NOMO-1 (cell line): ENCODE data around the gene EPHA7.

Experiments used
- DNase-seq, 2 experiments: peaks; one replicate each; lab custom pipeline; 2025; ENCODE audit not compliant: unreplicated experiment in 2 of 2; lab: John Stamatoyannopoulos, UW

The EPHA7 gene

DNA sequence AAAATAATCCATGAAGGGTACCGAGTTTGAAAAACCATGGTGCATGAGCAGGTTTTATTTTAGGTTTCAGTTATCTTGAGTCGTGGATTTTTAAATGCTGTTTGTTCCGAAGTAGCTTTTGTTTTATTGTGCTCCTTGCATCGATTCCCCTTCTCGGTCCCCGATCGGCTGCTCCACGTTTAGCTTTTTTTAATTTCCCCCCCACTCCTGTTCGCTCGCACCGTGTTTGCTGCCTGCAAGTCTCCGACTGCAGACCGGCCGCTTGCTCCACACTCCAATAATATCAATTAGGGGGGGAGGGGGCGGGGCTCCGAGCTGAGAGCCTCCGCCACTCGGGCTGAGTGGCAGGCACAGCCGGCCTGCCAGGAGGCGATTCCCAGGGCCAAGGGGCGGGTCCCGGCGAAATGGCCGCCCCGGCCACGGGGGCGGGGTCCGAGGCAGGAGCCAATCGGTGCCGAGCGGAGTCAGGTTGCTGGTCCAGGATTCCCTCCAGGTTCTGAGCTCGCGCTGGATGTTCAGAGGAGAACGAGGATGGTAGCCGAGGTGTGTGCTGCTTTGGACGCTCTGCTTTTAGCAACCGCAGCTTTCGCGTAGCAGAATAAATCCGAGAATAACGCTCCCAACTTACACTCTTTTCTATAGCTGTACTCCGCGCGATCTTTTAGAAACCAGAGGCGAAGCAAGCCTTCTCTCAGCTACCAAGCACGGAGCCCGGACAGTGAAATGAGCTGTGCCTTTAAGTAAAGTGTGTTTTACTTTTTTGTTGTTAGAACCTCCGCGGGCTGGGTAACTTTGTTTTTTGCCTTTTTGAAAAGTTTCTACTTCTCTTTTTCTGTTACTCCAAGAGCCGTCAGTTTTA lies at the start of gene EPHA7:
TSS of gene EPHA7 (minus strand) at position 256 of the 859 bp plus-strand sequence. CDS start at position 38, 218 bp downstream.
- peak in 1 of 2 experiments; percentile 0 for DNase-seq

DNA sequence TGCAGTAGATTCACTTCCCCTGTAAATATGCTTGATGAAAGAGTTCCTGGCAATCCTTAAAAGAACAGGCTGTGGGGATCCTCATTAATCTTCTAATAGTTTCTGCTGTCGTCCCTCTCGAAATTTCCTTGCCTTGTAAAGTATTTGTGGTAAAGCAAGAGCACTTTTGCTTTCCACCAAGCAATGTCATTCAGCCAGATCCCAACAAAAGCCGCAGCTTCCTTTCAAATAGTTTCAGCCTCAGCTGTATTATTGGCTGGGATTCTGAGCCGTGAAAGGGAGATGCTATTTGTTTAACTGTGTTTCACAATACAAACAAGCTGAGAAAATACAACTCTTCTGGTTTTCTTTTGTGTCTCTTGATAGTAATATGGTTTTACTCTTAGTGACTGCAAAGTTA lies 48.9 kb upstream of the EPHA7 start:
- DNase-seq: no peak

DNA sequence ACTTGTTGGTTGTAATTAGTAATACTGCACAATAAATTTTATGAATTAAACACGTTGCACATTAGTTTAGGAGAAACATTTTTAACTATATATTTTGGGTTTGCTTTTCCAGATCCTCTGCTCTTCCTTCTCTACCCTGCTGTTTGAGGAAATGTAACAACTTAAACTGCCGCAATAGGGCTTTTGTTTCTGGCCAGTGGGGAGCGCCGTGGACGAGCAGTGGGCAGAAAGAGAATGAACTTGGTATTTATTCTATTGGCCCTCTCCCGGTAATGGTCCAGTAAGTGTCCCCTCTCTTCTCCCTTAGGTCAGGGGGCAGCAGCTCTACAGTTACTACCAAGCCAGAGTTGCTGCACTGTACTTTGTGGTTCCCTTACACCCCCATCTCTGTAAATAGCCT lies 35.2 kb upstream of the EPHA7 start:
- no peak for DNase-seq

DNA sequence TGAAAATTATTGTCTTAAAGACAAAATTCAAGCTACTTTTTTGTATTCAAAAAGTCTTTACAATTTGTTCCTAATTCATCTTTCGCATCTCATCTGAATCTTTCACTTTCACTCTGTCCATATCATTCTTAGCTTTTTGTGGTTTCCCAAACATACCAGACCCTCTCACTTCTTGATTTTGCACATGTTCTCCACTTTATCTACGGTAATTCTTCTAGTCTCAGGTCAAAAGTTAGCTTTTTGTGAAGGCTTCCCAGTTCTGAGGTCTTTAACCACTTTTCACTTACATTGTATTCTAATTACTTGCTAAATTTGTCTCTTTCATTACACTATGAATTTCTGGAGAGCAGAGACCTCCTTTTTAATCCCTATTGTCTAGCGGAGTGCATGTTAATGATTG lies 34.6 kb upstream of the EPHA7 start:
- DNase-seq: no peak

DNA sequence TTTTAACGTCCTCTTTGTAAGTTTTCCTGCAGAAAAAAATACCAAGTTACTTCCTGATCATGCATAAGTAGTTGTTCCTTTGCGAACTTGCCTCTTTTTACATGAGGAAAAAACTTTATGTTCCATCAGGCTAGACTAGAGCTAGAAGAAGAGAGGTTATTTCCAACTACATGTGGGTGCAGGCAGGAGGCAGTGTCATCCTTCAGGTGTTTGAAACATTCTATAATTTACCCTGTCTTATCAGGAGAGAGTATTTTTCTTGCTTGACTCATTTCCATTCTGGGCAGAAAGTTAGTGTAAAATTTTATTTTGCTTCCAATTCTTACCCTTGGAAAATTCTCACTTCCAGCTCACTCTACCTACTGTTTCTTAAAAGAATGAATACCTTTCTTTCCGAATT lies 28.5 kb upstream of the EPHA7 start:
- no peak for DNase-seq

DNA sequence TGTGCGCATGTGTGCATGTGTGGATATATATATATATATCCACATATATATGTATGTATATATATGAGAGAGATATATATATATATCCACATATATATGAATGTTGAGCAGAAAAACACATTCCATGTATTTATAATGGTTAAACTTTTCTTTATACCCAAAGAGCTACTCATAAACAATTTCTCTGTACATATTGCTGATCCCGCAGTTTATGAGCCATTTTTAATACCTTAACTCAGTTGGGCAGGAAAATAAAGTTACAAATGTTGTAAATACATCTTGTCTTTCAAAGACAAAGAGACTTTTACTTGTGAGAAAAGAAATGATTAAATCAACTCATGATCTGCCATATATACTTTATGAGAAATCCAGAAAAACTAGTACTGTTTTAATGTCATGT lies 18.1 kb upstream of the EPHA7 start:
- no peak for DNase-seq

DNA sequence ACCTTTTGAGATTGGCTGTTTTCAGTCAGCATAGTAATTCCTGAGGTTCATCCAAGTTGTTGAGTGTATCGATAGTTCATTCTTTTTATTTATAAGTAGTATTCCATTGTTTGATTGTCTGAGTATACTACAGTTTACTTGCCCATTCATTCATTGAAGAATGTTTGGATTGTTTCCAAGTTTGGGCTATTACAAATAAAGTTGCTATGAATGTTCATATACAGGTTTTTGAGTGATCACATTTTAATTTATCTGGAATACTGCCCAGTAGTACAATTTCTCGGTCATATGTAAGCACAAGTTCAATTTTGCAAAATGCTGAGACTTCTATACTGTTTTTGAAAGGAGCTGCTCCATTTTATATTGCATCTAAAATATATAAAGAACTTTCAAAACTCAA lies 14.2 kb upstream of the EPHA7 start:
- no peak for DNase-seq

DNA sequence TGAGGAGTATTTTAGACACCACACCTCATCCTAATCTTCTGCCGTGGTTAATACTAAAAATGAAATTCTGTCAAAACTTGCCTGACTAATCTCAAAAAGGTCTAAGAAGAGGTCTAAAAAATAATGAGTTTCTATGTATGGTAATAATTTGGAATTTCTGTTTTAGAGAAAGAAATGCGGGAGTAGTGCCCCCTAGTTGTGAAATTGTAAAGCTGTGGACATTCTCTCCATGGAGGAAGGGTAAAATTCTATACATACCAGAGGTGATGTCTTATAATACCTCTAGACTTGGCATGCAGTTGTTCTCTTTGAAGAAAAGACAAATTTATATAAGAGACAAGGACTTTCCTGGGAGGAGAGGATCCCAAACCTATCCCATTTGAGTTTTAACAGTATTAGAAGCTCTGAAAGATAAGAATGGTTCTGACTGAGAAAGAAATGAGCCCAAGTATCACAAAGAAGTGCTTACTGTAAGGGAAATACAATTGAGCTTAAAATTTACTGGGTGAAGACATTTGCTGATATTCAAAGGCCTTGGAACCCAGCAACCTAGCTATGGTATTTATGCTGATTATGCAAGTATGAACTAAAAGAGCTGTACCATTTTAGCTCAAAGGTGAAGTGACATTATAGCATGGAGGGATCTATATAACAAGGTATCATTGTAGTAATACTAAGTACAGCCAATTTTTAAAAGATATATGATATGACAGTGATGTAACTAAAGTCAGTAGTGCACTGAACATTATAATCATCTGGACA lies 5.1 kb upstream of the EPHA7 start:
- no peak for DNase-seq

DNA sequence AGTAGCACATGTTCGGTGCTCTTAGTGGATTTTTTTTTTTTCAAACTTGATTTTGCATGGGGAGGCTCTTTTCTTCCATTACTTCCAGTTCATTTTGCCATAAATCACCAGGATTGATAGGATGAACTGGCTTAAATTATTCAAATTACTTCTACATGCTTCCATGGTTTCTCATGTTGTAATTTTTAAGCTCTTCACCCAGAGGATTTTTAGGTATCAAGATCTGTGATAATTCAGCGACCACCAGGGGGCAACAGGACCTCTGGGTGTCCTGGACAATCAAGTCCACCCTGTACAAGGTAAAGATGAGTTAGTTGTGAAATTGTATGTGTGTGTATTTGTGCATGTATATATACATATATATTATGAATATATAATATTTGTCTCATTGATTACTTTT lies 4.2 kb upstream of the EPHA7 start:
- DNase-seq: peak in 1 of 2 experiments; percentile 9

DNA sequence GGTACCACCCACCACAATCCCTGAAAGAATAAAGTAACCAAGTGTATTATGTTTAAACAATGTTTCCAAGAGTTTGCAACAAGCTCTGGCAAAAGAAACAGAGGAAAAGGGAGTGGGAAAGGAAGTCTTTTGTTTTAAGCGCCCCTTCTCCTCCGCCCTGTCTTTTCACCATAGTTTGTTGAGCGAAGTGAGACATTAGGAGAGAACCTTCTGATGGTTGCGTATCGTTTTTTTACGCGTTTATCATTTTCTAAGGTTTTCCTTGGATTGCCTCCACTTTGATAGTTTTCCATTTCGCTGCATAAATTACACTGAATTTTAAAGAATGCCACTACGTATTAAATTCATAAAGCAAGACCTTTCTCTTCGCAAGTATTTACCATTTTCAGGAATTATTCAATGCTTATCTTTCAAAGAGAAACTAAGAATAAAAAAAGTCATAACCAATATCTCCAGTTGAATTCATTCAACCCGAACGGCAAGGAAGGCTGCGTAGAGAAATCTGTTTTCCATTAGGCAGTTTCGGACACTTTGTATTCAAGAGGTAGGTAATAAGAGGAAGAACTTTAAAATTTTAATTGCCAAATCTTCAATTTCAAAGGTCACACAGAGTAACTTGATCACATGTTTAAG lies 920 bp upstream of the EPHA7 start:
- DNase-seq: no peak

DNA sequence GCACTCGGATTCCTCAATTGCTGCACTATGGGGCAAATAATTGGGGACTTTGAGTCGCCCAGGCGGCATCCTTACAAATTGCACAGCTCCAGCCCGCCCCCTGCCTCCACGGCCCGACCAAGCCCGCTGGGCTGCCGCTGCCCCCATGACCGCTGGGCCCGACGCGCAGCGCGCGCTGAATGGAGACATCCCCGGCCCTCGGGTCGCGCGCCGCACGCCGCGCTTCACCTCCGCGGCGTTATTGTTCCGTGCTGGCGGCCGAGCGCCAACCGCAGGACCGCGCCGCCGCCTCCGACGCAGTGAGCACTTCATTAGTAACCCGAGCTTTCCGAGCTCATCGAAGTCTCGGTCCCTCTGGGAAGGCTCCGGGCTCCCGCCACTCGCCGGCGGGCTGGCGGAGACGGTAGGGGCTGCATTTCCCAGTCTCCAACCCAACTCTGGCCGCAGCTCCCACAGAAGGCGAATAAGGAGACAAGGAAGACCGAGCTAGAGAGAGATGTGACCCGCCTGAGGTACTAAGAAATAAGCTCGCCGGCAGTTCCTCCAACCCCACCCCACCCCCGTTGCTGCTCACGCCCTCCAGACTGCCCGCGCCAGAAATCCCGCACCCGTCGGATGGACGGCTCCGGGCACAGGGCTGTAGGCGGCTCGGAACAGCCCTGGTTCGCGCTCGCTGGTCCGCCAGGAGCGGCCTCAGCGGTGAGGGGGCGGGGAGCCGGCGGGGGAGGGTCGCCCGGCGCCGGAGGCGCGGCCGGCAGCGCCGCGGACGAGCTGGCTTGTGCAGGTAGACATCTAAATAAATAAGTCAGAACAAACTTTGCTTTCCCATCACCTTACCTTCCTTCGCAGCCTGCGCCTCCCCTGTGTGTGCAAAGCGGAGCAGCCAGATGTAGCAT lies 703 bp downstream of the EPHA7 start:
- DNase-seq: no peak

DNA sequence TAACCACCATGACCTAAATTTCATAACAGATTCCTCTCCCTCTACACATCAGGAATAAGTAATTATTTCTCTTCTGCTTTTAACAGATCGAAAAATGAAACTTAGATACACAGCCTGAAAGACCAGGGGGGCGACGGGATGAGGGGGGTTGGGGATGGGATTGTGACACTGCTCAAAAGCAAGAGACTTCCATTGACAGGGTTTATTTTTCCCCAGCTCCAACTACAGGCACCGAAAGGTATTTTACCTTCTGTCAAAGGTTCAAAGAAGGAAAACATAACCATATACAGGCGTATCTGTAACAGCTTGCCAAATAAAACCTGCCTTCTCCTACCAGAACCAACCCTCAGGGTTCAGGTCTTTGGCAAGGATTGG lies 1.3 kb downstream of the EPHA7 start:
- DNase-seq: no peak

DNA sequence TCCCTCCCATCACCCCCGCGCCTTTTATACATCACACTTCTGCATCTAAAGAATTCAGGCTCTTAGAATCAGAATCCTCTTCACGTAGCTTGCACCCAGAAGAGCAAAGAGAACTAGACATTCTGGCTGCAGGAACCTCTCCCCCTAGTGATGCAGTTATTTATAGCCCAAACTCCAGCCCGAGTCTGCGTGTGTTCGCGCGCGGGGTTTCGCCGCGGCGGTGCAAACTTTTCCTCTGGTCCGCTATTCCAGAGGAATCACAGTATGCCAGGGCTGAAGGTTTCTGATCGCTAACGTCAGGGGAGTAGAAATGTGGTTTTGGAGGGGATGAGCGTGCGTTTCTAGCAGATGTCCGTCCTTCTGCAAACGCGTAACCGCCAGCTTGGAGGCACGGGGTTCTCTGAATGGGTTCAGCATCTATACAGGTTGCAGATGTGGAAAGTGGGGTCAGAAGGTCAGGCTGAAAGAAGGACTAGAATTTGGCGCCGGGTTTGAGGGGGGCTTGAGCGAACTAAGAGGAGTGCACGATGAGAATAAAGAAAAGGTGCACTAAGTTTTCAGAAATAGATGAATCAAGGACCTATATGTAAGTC lies 1.8 kb downstream of the EPHA7 start:
- no peak for DNase-seq

DNA sequence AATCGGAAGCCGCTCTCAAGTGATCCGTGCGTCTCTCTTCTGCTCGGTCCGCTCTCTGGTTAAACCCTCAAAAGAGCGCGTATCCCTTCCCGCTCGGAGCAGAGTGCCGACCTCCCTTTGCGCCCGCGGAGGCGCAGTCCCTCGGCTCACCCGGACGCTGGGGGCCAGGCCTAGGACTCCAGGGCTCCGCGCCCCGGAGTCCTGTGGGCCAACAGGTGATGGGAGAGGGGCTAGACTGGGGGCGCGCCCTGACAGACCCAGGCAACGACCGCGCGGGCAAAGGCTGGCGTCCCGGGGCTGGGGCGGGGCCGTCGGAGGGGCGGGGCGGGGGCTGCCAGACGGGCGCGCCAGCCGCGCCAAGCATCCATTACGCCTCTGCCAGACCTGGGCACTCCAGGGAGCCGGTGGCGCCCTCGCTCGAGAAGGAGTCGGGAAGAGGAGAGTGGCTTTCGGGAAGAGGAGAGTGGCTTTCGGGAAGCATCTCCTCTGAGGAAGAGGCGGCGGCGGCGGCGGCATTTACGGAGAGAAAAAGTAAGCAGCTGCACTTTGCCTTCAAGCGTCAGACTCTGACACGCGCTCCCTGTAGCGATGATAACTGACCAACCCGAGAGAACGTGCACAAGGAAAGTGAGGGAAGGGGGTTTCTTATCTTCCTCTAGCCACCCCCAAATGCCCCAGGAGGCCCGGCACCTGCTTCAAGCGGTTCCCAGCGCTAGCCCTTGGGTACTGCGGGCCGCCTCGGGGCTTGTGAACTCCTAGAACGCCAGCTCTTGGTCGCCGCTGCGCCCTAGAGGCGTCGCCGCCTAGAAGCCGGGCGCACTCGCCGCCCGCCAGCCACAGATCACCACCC lies 2.6 kb downstream of the EPHA7 start:
- no peak for DNase-seq

DNA sequence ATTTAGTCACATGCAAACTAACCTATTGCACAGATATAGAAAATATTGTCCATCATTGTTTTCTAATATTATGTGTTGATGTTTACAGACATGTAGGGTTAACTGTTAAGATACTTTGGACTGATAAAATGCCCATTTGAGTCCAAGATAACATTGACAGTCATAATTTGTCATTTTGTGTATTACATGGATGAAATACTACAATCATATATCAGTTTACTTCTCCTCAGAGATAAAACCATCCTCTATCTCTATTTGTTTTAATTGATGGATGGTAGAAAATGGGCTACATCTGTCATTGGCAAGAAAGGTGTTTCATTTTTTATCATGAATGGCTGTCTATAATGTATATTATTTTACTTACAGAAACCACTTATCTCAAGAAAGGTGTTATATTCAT lies 6.2 kb downstream of the EPHA7 start:
- no peak for DNase-seq

DNA sequence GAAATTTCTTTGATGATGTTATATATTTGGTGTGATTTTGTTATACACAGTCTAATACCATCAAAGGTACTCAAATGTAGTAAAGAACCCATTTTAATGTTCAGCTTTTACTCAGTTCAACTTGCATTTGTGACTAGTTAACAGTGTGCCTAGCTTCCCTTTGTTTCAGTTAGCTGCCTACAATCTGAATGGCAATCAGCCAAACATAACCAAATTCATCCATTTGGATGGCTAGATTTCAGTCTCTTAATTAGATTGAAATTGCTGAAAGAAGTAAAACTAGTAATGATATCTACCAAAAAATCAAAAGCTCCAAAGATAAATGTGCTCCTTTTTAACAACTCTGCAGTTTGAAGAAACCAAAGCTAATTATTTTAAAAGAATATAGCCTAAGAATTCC lies 6.9 kb downstream of the EPHA7 start:
- DNase-seq: no peak

DNA sequence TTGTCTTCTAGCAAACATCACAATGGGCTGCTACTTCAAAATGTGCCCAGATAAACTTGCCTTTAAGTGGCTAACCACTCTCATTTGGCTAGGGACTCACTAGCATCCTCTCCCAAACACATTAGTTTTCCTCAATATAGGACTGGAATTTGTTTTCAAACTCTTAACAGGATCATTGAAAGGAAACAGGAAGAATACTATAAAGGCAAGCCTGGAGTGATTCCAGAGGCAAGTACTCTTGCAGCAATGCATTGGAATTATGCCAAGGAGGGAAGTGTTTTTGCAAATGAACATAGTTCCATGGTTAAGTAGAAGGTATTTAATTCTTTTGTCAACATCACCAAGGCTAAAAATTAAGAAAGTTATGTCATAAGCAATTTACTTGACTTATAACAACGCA lies 12.2 kb downstream of the EPHA7 start:
- DNase-seq: no peak

DNA sequence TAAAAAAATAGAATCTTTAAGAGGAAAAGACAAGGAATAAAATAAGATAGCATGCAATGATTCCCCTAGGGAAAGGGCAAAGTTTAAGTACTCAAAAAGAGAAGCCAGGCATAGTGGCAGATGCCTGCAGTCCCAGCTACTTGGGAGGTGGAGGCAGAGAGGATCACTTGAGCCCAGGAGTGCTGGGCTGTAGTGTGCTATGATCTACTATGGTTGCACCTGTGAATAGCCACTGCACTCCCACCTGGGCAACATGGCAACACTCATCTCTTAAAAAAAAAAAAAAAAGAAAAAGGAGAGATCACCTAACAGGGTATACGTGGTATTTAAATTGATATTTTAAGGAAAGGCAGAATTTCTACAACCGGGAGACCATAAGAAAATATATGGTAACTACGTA lies 16.0 kb downstream of the EPHA7 start:
- no peak for DNase-seq

DNA sequence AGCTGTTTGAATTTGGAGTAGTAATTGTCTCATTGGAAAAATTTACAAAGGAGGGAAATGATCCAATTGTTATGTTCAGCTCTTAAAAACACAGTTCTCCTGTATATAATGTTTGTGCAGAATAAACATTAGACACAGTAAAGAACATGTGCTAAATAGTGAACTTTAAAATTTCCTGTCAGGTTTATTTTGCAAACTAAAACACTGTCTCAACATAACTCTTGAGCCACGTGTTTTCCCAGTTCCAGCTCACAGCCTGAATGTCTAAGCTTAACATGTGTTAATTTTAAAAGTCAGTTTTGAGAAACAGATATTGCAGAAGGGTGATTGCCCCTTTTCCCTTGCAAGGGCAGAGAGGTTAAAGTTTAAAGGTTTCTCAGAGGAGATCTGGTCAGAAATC lies 20.6 kb downstream of the EPHA7 start:
- no peak for DNase-seq
